GM12891 (cell line): ENCODE measurements around the gene PPP1R36.

ENCODE experiments used
- PAX5 ChIP-seq: IDR thresholded peaks from 2 replicates; pipeline ENCODE4 v1.6.1; 2011; ENCODE audit warnings: low read length, moderate library complexity, mild to moderate bottlenecking; ENCODE audit not compliant: insufficient read depth, severe bottlenecking
- POLR2A ChIP-seq: IDR thresholded peaks from 2 replicates; pipeline ENCODE4 v1.6.1; 2011; ENCODE audit warnings: low read depth, low read length, control low read depth
- POLR2AphosphoS5 ChIP-seq: IDR thresholded peaks from 2 replicates; pipeline ENCODE4 v1.6.1; 2011; ENCODE audit warnings: low read depth, low read length, control low read depth
- SPI1 ChIP-seq: IDR thresholded peaks from 2 replicates; pipeline ENCODE4 v1.6.1; 2011; ENCODE audit warnings: low read depth, low read length, control low read depth
- TAF1 ChIP-seq: IDR thresholded peaks from 2 replicates; pipeline ENCODE4 v1.6.1; 2011; ENCODE audit warnings: low read depth, low read length, control low read depth

- TF ChIP-seq POLR2AphosphoS5 (no peak), SPI1 (no peak), POLR2A (no peak), TAF1 (no peak), PAX5 (no peak)
Measured at GRCh38 chr14:64541261-64541971, 8.3 kb upstream of the PPP1R36 start.
